Raji (cell line): ENCODE results near the gene C1QC.

Experiments
- POLR2A ChIP-seq: IDR thresholded peaks from 2 replicates; pipeline ENCODE4 v1.6.1; 2011; ENCODE audit warnings: low read depth, low read length, control low read depth; ENCODE audit not compliant: insufficient read depth

Gene C1QC

DNA sequence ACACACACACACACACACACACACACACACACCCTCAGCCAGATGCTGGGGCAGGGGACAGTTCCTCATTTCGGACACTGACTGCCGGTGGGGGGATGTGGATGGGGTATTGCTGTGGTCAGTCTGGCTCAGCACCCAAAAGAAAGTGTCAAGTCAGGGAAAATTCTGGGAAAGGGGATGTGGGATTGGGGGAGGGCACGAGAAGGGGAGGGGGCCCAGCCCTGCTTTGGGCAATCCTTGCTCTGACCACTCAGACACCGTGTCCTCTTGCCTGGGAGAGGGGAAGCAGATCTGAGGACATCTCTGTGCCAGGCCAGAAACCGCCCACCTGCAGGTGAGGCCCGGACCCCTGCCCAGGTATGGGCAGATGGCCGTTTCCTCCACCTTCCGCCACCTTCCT is at the start of gene C1QC:
TSS of gene C1QC (plus strand) at position 253 of the 400 bp plus-strand sequence. CDS start 391 bp downstream, outside the sequence.
- no peak for TF ChIP-seq POLR2A

DNA sequence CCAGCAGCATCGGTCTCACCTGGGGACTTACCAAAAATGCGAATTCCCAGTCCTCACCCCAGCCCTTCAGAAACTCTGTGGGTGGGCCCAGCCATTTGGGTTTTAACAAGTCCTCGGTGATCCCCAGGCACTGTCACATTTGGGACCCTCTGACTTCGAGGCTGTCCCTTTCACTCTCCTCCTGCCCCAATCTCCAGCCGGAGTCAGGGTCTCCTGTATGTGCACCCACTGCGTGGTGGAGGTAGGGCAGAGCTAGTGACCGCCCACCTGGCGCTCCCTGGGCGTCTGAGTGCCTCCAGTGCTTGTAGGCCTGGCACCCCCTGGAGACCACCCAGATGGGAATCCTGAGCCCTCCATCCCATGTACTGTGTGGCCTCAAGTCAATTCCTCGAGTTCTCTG is 49.0 kb upstream of the C1QC start:
- no peak for TF ChIP-seq POLR2A

DNA sequence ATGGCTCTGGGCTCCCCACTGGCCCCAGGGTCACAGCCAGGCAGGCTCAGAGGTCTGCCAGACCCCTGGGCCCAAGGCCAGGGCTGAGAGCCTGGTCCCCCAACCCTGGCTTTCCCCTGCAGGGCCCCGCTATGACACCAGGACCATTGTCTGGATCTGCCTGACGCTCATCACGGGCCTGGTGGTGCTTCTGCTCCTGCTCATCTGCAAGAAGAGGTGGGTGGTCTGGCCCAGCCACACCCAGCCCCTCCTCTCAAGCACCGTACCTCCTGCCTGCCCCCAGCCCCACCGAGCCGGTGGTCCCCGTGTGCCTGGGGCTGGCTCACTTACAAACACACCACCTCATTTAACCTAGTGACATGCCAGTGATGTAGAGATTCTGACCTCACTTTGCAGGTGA is 48.3 kb upstream of the C1QC start:
- no peak for TF ChIP-seq POLR2A

DNA sequence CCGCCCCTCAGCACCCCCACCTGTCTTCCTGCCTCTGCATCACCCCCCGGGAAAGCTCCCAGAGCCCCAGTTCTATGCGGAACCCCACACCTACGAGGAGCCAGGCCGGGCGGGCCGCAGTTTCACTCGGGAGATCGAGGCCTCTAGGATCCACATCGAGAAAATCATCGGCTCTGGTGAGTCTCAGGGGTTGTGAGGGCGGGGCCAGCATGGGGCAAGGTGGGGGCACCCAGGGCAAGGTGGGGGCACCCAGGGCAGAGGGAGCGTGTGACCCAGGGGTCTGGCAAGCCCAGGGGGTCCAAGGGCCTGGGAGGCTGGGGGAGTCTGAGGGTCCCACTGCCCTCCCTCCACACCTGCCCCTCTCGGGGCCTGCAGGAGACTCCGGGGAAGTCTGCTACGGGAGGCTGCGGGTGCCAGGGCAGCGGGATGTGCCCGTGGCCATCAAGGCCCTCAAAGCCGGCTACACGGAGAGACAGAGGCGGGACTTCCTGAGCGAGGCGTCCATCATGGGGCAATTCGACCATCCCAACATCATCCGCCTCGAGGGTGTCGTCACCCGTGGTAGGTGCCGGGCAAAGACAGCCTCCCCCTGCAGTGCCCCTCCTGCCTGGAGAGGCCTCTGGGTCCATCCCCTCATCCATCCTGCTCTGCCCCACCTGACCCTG is 46.0 kb upstream of the C1QC start:
- TF ChIP-seq POLR2A: no peak

DNA sequence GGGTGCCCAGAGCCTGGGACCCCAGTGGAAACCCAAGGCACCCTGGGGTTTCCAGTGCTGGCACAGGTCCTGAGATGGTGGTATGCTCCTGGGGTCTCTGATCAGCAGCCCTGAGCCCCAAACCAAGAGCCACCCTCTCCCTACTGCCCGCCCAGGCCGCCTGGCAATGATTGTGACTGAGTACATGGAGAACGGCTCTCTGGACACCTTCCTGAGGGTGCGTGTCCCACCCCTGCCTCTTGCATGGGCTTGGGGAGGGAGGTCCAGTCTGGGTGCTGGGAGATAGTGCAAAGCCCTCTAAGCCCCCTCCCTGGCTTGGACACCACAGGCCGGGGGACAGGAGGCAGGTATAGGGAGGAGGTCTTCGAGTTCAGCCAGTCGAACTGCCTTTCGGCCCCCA is 45.4 kb upstream of the C1QC start:
- no peak for TF ChIP-seq POLR2A

DNA sequence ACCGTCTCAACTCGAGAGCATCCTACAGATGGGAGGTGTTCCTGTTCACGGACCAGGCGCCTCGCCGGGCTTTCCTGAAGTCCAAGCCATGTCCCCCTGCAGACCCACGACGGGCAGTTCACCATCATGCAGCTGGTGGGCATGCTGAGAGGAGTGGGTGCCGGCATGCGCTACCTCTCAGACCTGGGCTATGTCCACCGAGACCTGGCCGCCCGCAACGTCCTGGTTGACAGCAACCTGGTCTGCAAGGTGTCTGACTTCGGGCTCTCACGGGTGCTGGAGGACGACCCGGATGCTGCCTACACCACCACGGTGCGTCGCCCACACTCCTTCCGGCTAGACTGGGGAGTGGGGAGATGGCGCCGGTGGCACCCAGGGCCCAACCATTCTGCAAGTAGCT is 44.7 kb upstream of the C1QC start:
- TF ChIP-seq POLR2A: no peak

DNA sequence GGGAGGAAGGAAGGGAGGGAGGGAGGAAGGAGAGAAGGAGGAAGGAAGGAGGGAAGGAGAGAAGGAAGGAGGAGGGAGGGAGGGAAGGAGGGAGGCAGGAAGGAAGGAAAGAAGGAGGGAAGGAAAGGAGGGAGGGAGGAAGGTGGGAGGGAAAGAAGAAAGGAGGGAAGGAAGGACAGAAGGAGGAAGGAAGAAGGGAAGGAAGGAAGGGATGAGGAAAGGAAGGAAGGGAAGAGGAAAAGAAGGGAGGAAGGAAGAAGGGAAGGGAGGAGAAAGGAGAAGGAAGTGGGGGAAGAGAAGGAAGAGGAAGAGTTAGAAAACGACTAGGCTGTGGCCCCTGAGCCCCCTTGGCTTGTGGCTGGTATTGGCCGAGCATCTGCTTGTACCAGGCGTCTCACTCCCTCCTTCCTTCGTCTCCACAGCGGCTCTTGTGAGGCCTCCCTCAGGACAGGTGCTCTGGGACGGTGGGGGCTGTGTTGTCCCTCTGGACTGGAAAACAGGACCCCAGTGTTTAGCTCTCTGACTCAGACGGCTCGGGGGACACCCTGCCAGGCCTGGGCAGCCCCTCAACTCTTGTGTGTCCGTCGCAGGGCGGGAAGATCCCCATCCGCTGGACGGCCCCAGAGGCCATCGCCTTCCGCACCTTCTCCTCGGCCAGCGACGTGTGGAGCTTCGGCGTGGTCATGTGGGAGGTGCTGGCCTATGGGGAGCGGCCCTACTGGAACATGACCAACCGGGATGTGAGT is 43.2 kb upstream of the C1QC start:
- TF ChIP-seq POLR2A: no peak

DNA sequence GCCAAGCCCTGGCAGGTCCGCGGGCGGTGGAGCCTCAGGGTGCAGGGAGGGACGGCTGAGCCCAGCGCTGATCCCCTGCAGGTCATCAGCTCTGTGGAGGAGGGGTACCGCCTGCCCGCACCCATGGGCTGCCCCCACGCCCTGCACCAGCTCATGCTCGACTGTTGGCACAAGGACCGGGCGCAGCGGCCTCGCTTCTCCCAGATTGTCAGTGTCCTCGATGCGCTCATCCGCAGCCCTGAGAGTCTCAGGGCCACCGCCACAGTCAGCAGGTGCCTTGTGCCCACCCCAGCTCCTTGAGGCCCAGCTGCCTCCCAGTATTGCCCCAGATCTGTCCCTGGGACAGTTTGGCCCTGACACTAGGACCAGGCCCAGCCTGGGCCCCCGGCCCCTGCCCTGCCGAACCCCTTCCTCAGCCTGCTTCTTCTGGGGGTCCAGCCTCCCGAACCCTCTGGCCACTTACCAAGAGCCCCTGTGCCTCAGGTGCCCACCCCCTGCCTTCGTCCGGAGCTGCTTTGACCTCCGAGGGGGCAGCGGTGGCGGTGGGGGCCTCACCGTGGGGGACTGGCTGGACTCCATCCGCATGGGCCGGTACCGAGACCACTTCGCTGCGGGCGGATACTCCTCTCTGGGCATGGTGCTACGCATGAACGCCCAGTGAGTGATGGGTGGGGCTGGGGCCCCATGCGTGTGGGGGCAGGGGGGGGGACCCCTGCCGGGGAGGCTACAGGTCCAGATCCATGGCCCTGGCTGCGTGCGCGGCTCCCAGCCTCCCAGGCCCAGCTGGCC is 42.4 kb upstream of the C1QC start:
- TF ChIP-seq POLR2A: no peak

DNA sequence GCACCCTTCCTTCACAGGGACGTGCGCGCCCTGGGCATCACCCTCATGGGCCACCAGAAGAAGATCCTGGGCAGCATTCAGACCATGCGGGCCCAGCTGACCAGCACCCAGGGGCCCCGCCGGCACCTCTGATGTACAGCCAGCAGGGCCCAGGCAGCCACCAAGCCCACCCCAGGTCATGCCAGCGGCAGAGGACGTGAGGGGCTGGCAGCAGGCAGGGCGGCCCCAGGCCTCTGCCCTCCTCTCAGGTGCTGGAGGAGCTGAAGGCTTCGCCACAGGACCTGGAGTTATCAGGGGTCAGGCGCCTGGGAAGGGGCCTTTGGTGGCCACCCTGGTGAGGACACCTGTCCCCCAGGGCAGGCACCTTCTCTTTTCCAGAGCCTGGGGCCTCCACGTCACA is 41.8 kb upstream of the C1QC start:
- no peak for TF ChIP-seq POLR2A

DNA sequence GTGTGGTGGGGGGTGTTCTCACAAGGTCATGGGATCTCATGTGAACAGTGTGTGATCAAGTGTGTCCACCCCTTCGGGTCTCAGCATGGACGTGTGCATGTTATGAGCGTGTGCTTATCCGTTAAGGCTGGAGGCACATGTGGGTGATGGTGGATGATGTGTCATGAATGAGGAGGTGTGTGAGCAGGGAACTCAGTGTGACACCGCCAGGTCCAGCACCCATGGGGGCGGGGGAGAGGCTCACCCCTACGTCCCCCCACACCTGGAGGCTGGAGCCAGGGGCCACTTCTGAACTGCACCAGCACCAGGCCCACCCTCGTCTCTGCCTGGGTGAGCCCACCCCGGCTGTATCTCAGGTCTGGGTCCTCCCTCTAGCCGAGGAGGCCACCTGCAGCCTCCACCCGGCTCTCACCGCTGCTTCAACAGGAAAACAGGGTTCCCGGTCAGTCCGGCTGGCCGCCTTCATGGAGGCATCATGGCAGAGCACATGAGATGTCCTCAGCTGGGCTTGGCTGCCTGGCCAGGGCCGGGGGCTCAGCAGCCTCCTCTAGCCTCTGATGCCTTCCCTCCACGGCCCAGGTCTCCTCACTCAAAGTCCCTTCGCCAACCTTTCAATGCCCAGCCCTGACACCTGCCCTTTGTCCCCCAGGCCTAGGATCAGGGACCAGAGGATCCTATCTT is 41.2 kb upstream of the C1QC start:
- TF ChIP-seq POLR2A: no peak

DNA sequence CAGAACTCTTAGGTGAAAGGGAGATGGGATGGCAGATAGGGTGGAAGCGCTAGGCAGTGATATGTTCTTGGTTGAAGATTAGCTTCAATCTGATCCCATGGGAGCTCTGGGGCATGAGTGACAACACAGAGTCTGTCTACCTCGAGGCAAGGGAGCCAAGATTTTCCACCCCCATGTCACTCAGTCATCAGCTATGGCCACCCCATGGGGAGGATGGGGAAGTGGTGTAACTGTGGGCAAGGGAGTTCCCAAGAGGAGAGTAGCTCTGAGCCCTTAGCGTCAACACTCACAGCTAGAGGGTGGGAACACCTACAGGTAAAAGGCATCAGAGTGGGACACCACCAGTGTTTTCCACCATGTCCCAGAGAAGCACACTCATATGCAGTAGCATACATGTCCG is 37.3 kb upstream of the C1QC start:
- no peak for TF ChIP-seq POLR2A

DNA sequence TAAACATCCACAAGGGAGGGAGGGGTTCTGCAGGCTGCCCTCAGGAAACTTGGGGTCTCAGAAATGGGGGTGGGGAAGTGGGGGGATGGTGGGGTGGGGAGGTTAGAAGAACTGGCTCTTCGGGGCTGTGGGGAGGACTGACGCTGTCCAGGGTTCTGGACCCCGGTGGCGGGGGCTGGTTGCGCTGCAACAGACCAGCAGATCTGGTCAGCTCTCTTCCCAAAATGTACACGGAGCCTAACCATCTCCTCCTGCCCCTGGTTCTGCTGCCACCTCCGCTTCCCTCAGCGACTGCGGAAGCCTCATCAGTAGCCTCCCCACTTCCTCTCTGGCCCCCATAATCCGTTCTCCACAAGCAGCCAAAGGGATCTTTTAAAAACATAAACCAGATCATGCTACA is 36.3 kb upstream of the C1QC start:
- TF ChIP-seq POLR2A: no peak

DNA sequence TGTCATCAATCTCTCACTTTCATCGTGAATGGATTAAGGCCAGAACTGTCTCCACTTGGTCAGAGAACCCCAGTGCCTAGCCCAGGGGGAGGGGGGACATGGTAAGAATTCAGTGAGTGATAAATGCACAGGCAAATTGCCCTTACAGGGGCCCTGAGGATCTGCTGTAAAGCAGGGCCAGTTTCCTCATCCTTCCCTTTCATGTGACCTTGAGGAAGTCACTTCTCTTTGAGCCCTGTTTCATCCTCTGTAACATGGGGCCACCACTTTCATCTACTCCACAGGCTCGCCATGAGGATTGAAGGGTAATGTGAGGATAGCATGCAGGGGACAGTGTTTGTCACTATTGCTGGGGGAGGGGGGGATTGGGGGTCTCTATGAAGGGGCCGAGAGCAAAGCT is 35.1 kb upstream of the C1QC start:
- TF ChIP-seq POLR2A: no peak

DNA sequence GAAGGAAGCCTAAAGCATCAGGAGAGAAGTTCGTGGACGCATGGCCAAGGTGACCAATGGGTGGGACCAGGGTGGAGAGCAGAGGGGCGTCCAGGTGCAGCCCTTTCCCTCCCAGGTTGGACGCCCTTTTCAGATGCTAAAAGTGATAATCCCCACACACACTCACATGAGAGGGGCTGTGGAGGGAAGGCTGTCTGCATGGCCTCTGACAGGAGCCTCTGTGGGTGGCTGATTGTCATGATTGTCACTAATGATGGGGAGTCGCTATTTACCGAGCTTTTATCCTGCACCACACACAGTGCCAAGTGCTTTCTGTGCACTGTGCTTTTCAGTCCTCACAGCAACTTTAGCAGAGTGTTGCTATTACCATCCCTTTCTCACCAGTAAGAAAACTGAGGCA is 34.1 kb upstream of the C1QC start:
- TF ChIP-seq POLR2A: no peak

DNA sequence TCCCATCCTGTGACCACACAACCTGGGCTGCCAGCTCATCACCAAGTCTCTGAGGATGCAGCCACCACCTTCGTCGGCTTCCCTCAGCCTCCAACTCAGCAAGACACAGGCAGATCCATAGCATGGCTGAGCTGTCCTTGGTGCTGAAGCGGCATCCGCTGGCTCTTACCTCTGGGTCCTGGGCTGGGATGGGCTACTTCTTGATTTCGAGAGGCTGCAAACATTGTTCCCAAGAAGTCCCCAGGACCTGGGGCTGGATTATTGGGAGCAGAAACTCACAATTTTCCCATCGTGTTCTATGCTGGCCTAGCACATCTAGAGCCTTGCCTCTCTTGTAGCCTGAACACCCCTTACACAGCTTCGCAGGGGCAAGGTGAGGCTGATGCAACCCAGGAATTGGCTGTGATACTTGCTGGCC is 31.9 kb upstream of the C1QC start:
- no peak for TF ChIP-seq POLR2A
